GM21515 (cell line): ENCODE results near the gene RFX4.

ENCODE experiments used
- ATAC-seq: cut with Tn5 transposase; IDR thresholded peaks from one replicate; pipeline ENCODE4 v1.9.1; 2021; ENCODE audit not compliant: unreplicated experiment

The RFX4 gene

GRCh38 chr12:106645465-106646330 is 62.9 kb downstream of the RFX4 start:
- ATAC-seq: no peak

GRCh38 chr12:106646472-106646871 is 63.7 kb downstream of the RFX4 start:
- ATAC-seq: no peak

GRCh38 chr12:106647793-106648514 is 65.2 kb downstream of the RFX4 start:
- no peak for ATAC-seq

- no peak for ATAC-seq
Measured at GRCh38 chr12:106648736-106649135, 65.9 kb downstream of the RFX4 start.

GRCh38 chr12:106651552-106651951 is 68.7 kb downstream of the RFX4 start:
- no peak for ATAC-seq

- ATAC-seq: no peak
Measured at GRCh38 chr12:106652510-106653015, 69.8 kb downstream of the RFX4 start.

GRCh38 chr12:106655577-106655976 is 72.8 kb downstream of the RFX4 start:
- ATAC-seq: no peak

- no peak for ATAC-seq
Measured at GRCh38 chr12:106657488-106657887, 74.7 kb downstream of the RFX4 start.

- no peak for ATAC-seq
Measured at GRCh38 chr12:106663385-106663784, 80.6 kb downstream of the RFX4 start.

GRCh38 chr12:106669216-106669615 is 86.4 kb downstream of the RFX4 start:
- no peak for ATAC-seq

- no peak for ATAC-seq
Measured at GRCh38 chr12:106670131-106670530, 87.3 kb downstream of the RFX4 start.

- ATAC-seq: no peak
Measured at GRCh38 chr12:106671840-106672239, 89.0 kb downstream of the RFX4 start.

- no peak for ATAC-seq
Measured at GRCh38 chr12:106672314-106673025, 89.7 kb downstream of the RFX4 start.

- ATAC-seq: no peak
Measured at GRCh38 chr12:106673141-106673540, 90.3 kb downstream of the RFX4 start.

GRCh38 chr12:106675651-106676435 is 93.0 kb downstream of the RFX4 start:
- ATAC-seq: no peak

GRCh38 chr12:106679574-106679973 is 96.8 kb downstream of the RFX4 start:
- no peak for ATAC-seq

GRCh38 chr12:106680280-106680679 is 97.5 kb downstream of the RFX4 start:
- ATAC-seq: no peak

GRCh38 chr12:106681210-106681609 is 98.4 kb downstream of the RFX4 start:
- ATAC-seq: no peak

- no peak for ATAC-seq
Measured at GRCh38 chr12:106682594-106683234, 99.9 kb downstream of the RFX4 start.

GRCh38 chr12:106684497-106684896 is 101.7 kb downstream of the RFX4 start:
- no peak for ATAC-seq
